Endothelial cell (in vitro differentiated cells): ENCODE results near the gene F2RL1. TPM values are rescaled to one million over a fixed set of nuclear protein-coding genes. Genes with fewer than 3 reads are reported as not detected.
"Not testable (repeated sequence)": the region's sequence is repeated elsewhere in the genome, so short reads cannot be mapped to it uniquely, and the experiment has no call there.

Experiments
- DNase-seq: peaks from one replicate; pipeline ENCODE4 v3.0.0; 2021; ENCODE audit warnings: low spot score
- H3K27ac Mint-ChIP-seq: one replicate; pipeline ENCODE4 v1.8.0; 2021; ENCODE audit warnings: mixed read lengths, inconsistent platforms; ENCODE audit not compliant: unreplicated experiment
- H3K27me3 Mint-ChIP-seq: one replicate; pipeline ENCODE4 v1.8.0; 2021; ENCODE audit warnings: mild to moderate bottlenecking, moderate library complexity, mixed read lengths, inconsistent platforms; ENCODE audit not compliant: unreplicated experiment
- H3K36me3 Mint-ChIP-seq: one replicate; pipeline ENCODE4 v1.8.0; 2021; ENCODE audit warnings: mild to moderate bottlenecking, low read depth, mixed read lengths, inconsistent platforms; ENCODE audit not compliant: unreplicated experiment
- H3K4me1 Mint-ChIP-seq: one replicate; pipeline ENCODE4 v1.8.0; 2021; ENCODE audit warnings: mild to moderate bottlenecking, mixed read lengths, inconsistent platforms; ENCODE audit not compliant: unreplicated experiment
- H3K4me3 Mint-ChIP-seq: one replicate; pipeline ENCODE4 v1.8.0; 2021; ENCODE audit warnings: mild to moderate bottlenecking, mixed read lengths, inconsistent platforms; ENCODE audit not compliant: unreplicated experiment
- H3K9me3 Mint-ChIP-seq: one replicate; pipeline ENCODE4 v1.8.0; 2021; ENCODE audit warnings: mixed read lengths, inconsistent platforms; ENCODE audit not compliant: unreplicated experiment
- total RNA-seq: library from RNA; stranded (reverse); fragmentation: NEBNext Ultra II Directional; extraction: Animal tissue kit (Norgen Biotek cat#: 25700); gene quantifications from one replicate; pipeline ENCODE4 v1.2.1, GENCODE V29; 2021; ENCODE audit not compliant: unreplicated experiment
- TF ChIP-seq, protein P1 (sequence below): fragments of 200-600 bp; sonication (generic); IDR thresholded peaks from one replicate; pipeline ENCODE4 v1.5.0; 2021; ENCODE audit warnings: antibody characterized with exemption; ENCODE audit not compliant: unreplicated experiment

The F2RL1 gene
- total RNA-seq, 1 donor from 2014 or later, result 141 TPM

DNA sequence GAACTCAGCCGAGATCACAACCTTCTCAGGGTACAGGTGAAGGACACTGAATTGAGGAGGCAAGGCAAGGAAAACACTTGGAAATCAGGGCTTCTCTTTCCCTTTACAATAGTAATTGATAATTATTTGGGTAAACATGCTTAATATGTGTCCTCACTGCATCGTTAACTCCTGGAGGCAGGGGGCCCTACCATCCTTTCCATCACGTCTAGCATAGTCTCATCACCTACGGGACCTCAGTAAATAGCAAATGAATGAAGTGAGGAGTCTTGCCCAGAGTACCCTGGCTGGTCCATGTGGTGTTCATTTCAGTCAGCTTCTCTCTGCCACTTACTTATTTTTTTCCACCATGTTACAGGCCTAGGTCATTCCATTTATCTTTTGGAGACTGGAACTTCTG is 2.3 kb downstream of the F2RL1 start:
- peaks cover 59% of the 10 kb centered on the region for H3K4me1 Mint-ChIP-seq
- H3K36me3 Mint-ChIP-seq, result peaks cover 3% of the 10 kb centered on the region
- H3K27ac Mint-ChIP-seq, result peak overlapping the region; percentile 90
- TF ChIP-seq, protein P1, sequence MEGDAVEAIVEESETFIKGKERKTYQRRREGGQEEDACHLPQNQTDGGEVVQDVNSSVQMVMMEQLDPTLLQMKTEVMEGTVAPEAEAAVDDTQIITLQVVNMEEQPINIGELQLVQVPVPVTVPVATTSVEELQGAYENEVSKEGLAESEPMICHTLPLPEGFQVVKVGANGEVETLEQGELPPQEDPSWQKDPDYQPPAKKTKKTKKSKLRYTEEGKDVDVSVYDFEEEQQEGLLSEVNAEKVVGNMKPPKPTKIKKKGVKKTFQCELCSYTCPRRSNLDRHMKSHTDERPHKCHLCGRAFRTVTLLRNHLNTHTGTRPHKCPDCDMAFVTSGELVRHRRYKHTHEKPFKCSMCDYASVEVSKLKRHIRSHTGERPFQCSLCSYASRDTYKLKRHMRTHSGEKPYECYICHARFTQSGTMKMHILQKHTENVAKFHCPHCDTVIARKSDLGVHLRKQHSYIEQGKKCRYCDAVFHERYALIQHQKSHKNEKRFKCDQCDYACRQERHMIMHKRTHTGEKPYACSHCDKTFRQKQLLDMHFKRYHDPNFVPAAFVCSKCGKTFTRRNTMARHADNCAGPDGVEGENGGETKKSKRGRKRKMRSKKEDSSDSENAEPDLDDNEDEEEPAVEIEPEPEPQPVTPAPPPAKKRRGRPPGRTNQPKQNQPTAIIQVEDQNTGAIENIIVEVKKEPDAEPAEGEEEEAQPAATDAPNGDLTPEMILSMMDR, result no peak
- H3K4me3 Mint-ChIP-seq, result peak overlapping the region; percentile 98
- peaks cover 6% of the 10 kb centered on the region for H3K27me3 Mint-ChIP-seq
- H3K9me3 Mint-ChIP-seq, result no peaks in the 10 kb centered on the region
- no peak for DNase-seq

DNA sequence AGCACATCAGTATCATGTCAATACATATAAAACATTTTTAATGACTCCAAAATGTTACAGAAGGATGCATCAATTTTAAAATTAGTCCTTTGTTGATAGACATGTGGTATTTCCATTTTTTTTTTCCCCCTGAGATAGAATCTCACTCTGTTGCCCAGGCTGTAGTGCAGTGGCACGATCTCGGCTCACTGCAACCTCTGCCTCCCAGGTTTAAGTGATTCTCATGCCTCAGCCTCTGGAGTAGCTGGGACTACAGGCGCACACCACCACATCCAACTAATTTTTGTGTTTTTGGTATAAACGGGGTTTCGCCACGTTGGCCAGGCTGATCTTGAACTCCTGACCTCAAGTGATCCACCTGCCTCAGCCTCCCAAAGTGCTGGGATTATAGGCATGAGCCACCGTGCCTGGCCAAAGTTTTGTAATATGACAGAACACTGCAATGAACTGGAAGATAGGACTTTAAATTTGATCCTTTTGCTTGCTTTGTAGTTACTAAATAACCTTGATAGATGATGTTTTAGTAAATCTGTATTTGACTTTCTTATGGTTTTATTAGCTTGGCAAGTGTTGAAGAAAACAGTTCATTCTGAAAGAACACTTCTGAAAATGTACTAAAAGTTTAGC is 3.4 kb downstream of the F2RL1 start:
- H3K4me1 Mint-ChIP-seq, result peaks cover 49% of the 10 kb centered on the region
- H3K36me3 Mint-ChIP-seq, H3K9me3 Mint-ChIP-seq, H3K27me3 Mint-ChIP-seq, DNase-seq, H3K27ac Mint-ChIP-seq: not testable (repeated sequence)
- H3K4me3 Mint-ChIP-seq, result peak overlapping the region; percentile 98

DNA sequence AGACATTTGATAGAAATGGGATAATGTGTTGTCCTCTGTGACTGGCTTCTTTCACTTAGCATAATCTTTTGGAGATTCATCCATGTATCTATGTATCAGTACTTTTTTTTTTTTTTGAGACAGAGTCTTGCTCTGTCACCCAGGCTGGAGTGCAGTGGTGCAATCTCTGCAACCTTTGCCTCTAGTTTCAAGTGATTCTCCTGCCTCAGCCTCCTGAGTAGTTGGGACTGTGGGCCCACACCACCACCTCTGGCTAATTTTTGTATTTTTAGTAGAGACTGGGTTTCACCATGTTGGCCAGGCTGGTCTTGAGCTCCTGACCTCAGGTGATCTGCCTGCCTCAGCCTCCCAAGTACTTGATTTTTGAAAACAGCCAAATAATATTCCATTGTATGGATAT is 7.6 kb downstream of the F2RL1 start:
- not testable (repeated sequence) for H3K4me3 Mint-ChIP-seq, DNase-seq, H3K27ac Mint-ChIP-seq, H3K27me3 Mint-ChIP-seq, H3K9me3 Mint-ChIP-seq
- H3K36me3 Mint-ChIP-seq, result peaks cover 14% of the 10 kb centered on the region
- H3K4me1 Mint-ChIP-seq, result peaks cover 45% of the 10 kb centered on the region

DNA sequence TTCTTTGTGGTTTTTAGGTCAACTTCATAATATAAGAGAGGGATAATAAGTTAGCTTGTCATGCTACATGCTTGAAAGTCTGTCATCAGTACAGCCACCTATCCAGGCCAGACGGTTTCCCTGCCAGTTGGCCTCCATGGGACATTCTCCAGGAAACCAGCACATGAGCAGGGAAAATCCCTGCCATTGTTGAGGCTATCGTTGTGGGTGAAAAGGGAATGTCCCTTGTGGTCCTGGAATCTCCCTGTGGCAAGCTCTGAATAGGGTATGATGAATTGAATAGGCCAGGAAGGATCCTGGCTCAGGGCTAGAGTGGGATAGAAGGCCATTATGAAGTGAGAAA is 12.3 kb downstream of the F2RL1 start:
- Mint-ChIP-seq H3K4me1 (peaks cover 35% of the 10 kb centered on the region), H3K27me3 (peaks cover 2% of the 10 kb centered on the region), H3K36me3 (peaks cover 29% of the 10 kb centered on the region), H3K27ac (peak overlapping the region; percentile 93), H3K9me3 (no peaks in the 10 kb centered on the region), H3K4me3 (peak overlapping the region; percentile 85)
- peak; percentile 24 for DNase-seq
- TF ChIP-seq, protein P1, result no peak

DNA sequence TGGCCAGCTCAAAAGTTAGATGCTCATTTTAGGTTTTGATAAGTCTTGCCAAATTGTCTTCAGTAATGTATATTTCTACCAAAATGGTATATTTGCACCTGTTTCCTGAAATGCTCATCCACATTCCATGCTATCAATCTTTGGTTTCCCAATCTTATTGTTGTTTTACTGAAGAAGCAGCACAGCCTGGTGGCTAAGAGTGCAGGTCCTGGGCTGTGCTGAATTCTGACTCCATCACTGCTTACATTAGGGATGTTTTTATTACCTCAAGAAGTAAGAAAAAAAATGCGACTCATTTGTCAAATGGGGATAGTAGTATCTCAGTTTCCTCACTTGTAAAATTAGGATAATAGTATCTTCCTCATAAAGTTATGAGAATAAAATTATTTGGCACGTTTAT is 17.4 kb downstream of the F2RL1 start:
- Mint-ChIP-seq H3K4me3 (no peak overlapping the region), H3K27ac (no peak overlapping the region), H3K27me3 (peaks cover 6% of the 10 kb centered on the region), H3K4me1 (peaks cover 23% of the 10 kb centered on the region), H3K36me3 (peaks cover 25% of the 10 kb centered on the region), H3K9me3 (no peaks in the 10 kb centered on the region)
- DNase-seq, result no peak
- TF ChIP-seq, protein P1, result no peak

DNA sequence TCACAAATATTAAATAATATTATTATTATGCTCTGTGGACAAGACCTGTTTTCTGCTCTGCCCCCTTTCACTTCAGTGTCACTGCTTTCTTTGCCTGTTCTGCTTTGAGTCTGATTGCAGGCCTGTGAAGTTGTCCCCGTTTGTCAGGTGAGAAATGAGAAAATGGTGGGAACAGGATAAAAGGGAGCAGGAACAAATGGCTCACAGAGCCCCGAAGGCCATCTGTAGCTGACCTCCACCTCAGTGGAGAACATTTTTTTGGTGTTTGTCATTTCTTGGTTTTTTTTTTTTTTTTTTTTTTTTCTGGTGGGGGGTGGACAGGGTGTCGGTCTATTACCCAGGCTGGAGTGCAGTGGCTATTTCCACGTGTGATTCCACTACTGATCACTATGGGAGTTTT is 17.8 kb downstream of the F2RL1 start:
- H3K4me3 Mint-ChIP-seq, result no peak overlapping the region
- peaks cover 23% of the 10 kb centered on the region for H3K36me3 Mint-ChIP-seq
- DNase-seq, result no peak
- H3K27ac Mint-ChIP-seq, result no peak overlapping the region
- H3K4me1 Mint-ChIP-seq, result peaks cover 21% of the 10 kb centered on the region
- H3K9me3 Mint-ChIP-seq, result no peaks in the 10 kb centered on the region
- H3K27me3 Mint-ChIP-seq, result peaks cover 5% of the 10 kb centered on the region
- TF ChIP-seq, protein P1, result no peak
